Middle frontal gyrus (tissue), 1 donor: Measurements from ENCODE around the gene ZNF630.
"Not testable (repeated sequence)": the region's sequence is repeated elsewhere in the genome, so short reads cannot be mapped to it uniquely, and the experiment has no call there.

Experiments
- DNase-seq: peaks from one replicate; pipeline ENCODE4 v3.0.0-alpha.2; 2015; ENCODE audit warnings: low spot score; ENCODE audit errors: extremely low spot score

The ZNF630 gene

GRCh38 chrX:48030237-48030636 lies 41.2 kb downstream of the ZNF630 start:
- DNase-seq = no peak

GRCh38 chrX:48028091-48028490 lies 43.3 kb downstream of the ZNF630 start:
- DNase-seq = no peak

GRCh38 chrX:48027545-48027944 lies 43.9 kb downstream of the ZNF630 start:
- DNase-seq = not testable (repeated sequence)

GRCh38 chrX:48025561-48025960 lies 45.9 kb downstream of the ZNF630 start:
- peak; percentile 27 for DNase-seq

GRCh38 chrX:48022738-48023137 lies 48.7 kb downstream of the ZNF630 start:
- no peak for DNase-seq

- DNase-seq = no peak
These were observed 49.3 kb downstream of the ZNF630 start for GRCh38 chrX:48022100-48022499.

- DNase-seq = peak; percentile 28
These were observed 50.2 kb downstream of the ZNF630 start for GRCh38 chrX:48021026-48021900.

- not testable (repeated sequence) for DNase-seq
These were observed 51.0 kb downstream of the ZNF630 start for GRCh38 chrX:48020472-48020871.

- not testable (repeated sequence) for DNase-seq
These were observed 51.5 kb downstream of the ZNF630 start for GRCh38 chrX:48019892-48020291.

- not testable (repeated sequence) for DNase-seq
These were observed 54.7 kb downstream of the ZNF630 start for GRCh38 chrX:48016583-48017310.

- not testable (repeated sequence) for DNase-seq
These were observed 61.9 kb downstream of the ZNF630 start for GRCh38 chrX:48009445-48009960.
